Spleen (tissue), 7 donors: ENCODE measurements around the gene ODF4.

ENCODE experiments used
- POLR2A ChIP-seq, 3 donors: fragments of 450-650 bp; IDR thresholded peaks; one replicate each; pipeline ENCODE4 v1.5.1; 2017; ENCODE audit warnings: antibody characterized with exemption in 3 of 3, mild to moderate bottlenecking in 1 of 3
- POLR2AphosphoS5 ChIP-seq, 3 donors: sonication (generic); formaldehyde crosslinking; IDR thresholded peaks; one replicate each; pipeline ENCODE4 v1.5.1; 2017; ENCODE audit warnings: antibody characterized with exemption in 3 of 3
- TF ChIP-seq, protein P1 (sequence below), 11 experiments: fragments of 200-600 bp in 7 of 11; fragments of 450-650 bp in 4 of 11; sonication (generic) in 4 of 11; IDR thresholded peaks in 8 of 11; conservative IDR thresholded peaks in 3 of 11; 1 replicate in 7 of 11; 2 replicates in 4 of 11; pipeline versions ENCODE4 v1.4.0 to v1.8.0; 2016 to 2021; ENCODE audit warnings: antibody characterized with exemption in 11 of 11, inconsistent platforms in 4 of 11, mild to moderate bottlenecking in 1 of 11
- donor health status: DM: no; HTN: no; CAD: no; lungs with moderate emphysema.
- donor health status: DM: no; HTN: no; CAD: no.
- donor health status: DM: no; HTN: no; CAD: no.

DNA sequence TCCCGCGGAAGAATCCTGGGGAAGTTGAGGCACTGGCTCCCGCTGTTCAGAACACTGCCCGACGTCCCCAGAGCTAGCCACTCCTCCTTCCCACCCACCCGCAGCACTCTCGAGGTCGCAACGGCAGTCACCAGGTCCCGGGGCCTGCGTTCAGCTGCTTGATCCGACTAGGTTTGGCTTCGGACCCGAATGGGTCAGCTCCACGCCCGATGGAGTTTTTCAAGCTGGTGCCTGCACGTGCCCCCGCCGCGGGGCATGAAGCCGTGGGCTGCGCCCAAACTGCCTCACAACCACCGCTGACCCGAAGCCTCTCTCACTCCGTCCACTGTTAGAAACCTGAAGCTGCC is 12.4 kb upstream of the ODF4 start:
- TF ChIP-seq, protein P1, sequence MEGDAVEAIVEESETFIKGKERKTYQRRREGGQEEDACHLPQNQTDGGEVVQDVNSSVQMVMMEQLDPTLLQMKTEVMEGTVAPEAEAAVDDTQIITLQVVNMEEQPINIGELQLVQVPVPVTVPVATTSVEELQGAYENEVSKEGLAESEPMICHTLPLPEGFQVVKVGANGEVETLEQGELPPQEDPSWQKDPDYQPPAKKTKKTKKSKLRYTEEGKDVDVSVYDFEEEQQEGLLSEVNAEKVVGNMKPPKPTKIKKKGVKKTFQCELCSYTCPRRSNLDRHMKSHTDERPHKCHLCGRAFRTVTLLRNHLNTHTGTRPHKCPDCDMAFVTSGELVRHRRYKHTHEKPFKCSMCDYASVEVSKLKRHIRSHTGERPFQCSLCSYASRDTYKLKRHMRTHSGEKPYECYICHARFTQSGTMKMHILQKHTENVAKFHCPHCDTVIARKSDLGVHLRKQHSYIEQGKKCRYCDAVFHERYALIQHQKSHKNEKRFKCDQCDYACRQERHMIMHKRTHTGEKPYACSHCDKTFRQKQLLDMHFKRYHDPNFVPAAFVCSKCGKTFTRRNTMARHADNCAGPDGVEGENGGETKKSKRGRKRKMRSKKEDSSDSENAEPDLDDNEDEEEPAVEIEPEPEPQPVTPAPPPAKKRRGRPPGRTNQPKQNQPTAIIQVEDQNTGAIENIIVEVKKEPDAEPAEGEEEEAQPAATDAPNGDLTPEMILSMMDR (IDR thresholded peaks at IDR 0.05 in 8 of 11, conservative IDR thresholded peaks at IDR 0.05 in 3 of 11): no peak
- TF ChIP-seq POLR2AphosphoS5 (IDR thresholded peaks at IDR 0.05) (no peak), POLR2A (IDR thresholded peaks at IDR 0.05) (no peak)
